ENCODE results near the gene ILK. TPM values are rescaled to one million over a fixed set of nuclear protein-coding genes. Genes with fewer than 3 reads are reported as not detected.

Gene ILK
- total and polyA plus RNA-seq, 2 of the 13 experiments (the other 11 are each of a cell fraction or from before 2014, with no cell fraction given): 70.3 to 108 TPM

- TF ChIP-seq ZNF674 (CRISPR knock-in tag; IDR thresholded peaks at IDR 0.05; ENCODE audit: low read depth) (no peak), TIGD3 (CRISPR knock-in tag; IDR thresholded peaks at IDR 0.05; ENCODE audit: borderline replicate concordance) (no peak), FOXK1 (CRISPR knock-in tag; IDR thresholded peaks at IDR 0.05; ENCODE audit: borderline replicate concordance, low read depth) (peak; percentile 81; the same call in 1 of the 2 replicates), BRCA1 (CRISPR knock-in tag; IDR thresholded peaks at IDR 0.05) (no peak), TCF12 (IDR thresholded peaks at IDR 0.05) (no peak), TCF12 (CRISPR knock-in tag; IDR thresholded peaks at IDR 0.05) (no peak), DMTF1 (CRISPR knock-in tag; IDR thresholded peaks at IDR 0.05) (no peak), NR3C1 (CRISPR knock-in tag; IDR thresholded peaks at IDR 0.05) (no peak), ZNF501 (CRISPR knock-in tag; IDR thresholded peaks at IDR 0.05) (peak; percentile 86), KDM1A (CRISPR knock-in tag; IDR thresholded peaks at IDR 0.05) (no peak), ZNF75D (CRISPR knock-in tag; IDR thresholded peaks at IDR 0.05; ENCODE audit: borderline replicate concordance) (no peak), PRDM15 (CRISPR knock-in tag; IDR thresholded peaks at IDR 0.05) (no peak), GZF1 (CRISPR knock-in tag; IDR thresholded peaks at IDR 0.05) (0 out of 2 replicates have a peak, but pooled peaks have one; percentile 31), ZNF326 (CRISPR knock-in tag; IDR thresholded peaks at IDR 0.05; ENCODE audit: borderline replicate concordance) (no peak), GLI4 (CRISPR knock-in tag; IDR thresholded peaks at IDR 0.05; ENCODE audit: borderline replicate concordance) (peak; percentile 57; the same call in 1 of the 2 replicates), ZNF276 (CRISPR knock-in tag; IDR thresholded peaks at IDR 0.05; ENCODE audit: low read depth) (0 out of 2 replicates have a peak, but pooled peaks have one; percentile 33), MAZ (IDR thresholded peaks at IDR 0.05; ENCODE audit: borderline replicate concordance, low read depth, low read length) (peak; percentile 76; the same call in 1 of the 2 replicates), MAZ (CRISPR knock-in tag; IDR thresholded peaks at IDR 0.05; ENCODE audit: low read depth) (peak; percentile 98), FOXK2 (IDR thresholded peaks at IDR 0.05) (no peak)
Observed at GRCh38 chr11:6603287-6604080, at the start of gene ILK, which contains the start of gene RRP8 (continued).
